Heart right ventricle (tissue), 16 donors: ENCODE measurements around the gene SFSWAP. TPM values are rescaled to one million over a fixed set of nuclear protein-coding genes. Genes with fewer than 3 reads are reported as not detected.

Experiments used
- ATAC-seq, 8 donors: fragments of 200-7000 bp; cut with Tn5 transposase; one replicate each; pipeline ENCODE4 v1.9.1; 2020; ENCODE audit warnings: mild to moderate bottlenecking in 8 of 8, moderate library complexity in 8 of 8, moderate number of reproducible peaks in 1 of 8
- DNase-seq, 2 donors: peaks; one replicate each; pipeline ENCODE4 v3.0.0-alpha.2; 2020
- H3K27ac ChIP-seq, 10 donors: fragments of 200-600 bp; sonication (generic) in 2 of 10; one replicate each; pipeline versions ENCODE4 v1.5.0 to v1.8.0; 2020 to 2022; ENCODE audit warnings: mild to moderate bottlenecking in 3 of 10
- H3K27me3 ChIP-seq, 7 donors: fragments of 200-600 bp; one replicate each; pipeline ENCODE4 v1.8.0; 2021 to 2022; ENCODE audit warnings: mild to moderate bottlenecking in 2 of 7
- H3K36me3 ChIP-seq, 9 donors: fragments of 200-600 bp; sonication (generic) in 1 of 9; one replicate each; pipeline versions ENCODE4 v1.5.0 to v1.8.0; 2020 to 2022; ENCODE audit warnings: mild to moderate bottlenecking in 2 of 9
- H3K4me1 ChIP-seq, 9 donors: fragments of 200-600 bp; sonication (generic) in 1 of 9; one replicate each; pipeline versions ENCODE4 v1.5.0 to v1.8.0; 2020 to 2022; ENCODE audit warnings: mild to moderate bottlenecking in 4 of 9
- H3K4me3 ChIP-seq, 10 donors: fragments of 200-600 bp; sonication (generic) in 2 of 10; one replicate each; pipeline versions ENCODE4 v1.5.0 to v1.8.0; 2020 to 2022; ENCODE audit warnings: mild to moderate bottlenecking in 7 of 10, moderate library complexity in 2 of 10
- H3K9me3 ChIP-seq, 11 donors: fragments of 200-600 bp in 10 of 11; sonication (generic) in 2 of 11; one replicate each; pipeline versions ENCODE4 v1.5.0 to v1.8.0; 2013 to 2022; ENCODE audit warnings: mild to moderate bottlenecking in 2 of 11, control low read depth in 1 of 11, moderate library complexity in 1 of 11
- WGBS, 2 donors: extraction: QIAGEN DNeasy Blood & Tissue Kit; methylation state at CpG; one replicate each; pipeline ENCODE4 v1.1.7; 2013; ENCODE audit warnings: inconsistent platforms in 1 of 2; 5-methylcytosine and 5-hydroxymethylcytosine counted together
- intact Hi-C, 10 donors: fragments of 100-400 bp; cut with DNase I; formaldehyde crosslinking; loops; one replicate each; pipeline versions ENCODE4 v1.11.1 to v1.14.2; 2022
- polyA plus RNA-seq, 2 donors: library from polyadenylated mRNA; stranded (reverse); fragments of 200-250 nt; gene quantifications; one replicate each; pipeline ENCODE4 v1.2.3, GENCODE V29; 2013
- total RNA-seq, 10 donors: library from RNA; stranded (reverse); fragmentation: NEBNext Ultra II Directional in 3 of 10; extraction: Animal tissue kit (Norgen Biotek cat#: 25700) in 3 of 10; gene quantifications; one replicate each; pipeline versions ENCODE4 v1.2.1 to v1.2.4, GENCODE V29; 2021 to 2023
- TF ChIP-seq, protein P1 (sequence below), 9 donors: fragments of 200-600 bp; sonication (generic) in 2 of 9; IDR thresholded peaks; one replicate each; pipeline versions ENCODE4 v1.5.0 to v1.8.0; 2021 to 2022; ENCODE audit warnings: antibody characterized with exemption in 9 of 9, mild to moderate bottlenecking in 5 of 9, moderate library complexity in 1 of 9
- donor health status: Arrhythmogenic right ventricular cardiomyopathy.
- donor health status: ischemic (EF 13 %, LVEDD 7.1; RV severe dilation, severe dysfunction).
- donor health status: healthy with polysubstance abuse.
- donor health status: DM: no; HTN: yes; CAD: no.
- donor health status: DM: no; HTN: no; CAD: no.
- donor health status: ischemic (EF 25% LVEDD 6.9; RV normal size, moderate dysfunction).
- donor health status: ischemic (EF 25% LVEDD 5.7; RV mildly dilated, moderate dysfunction).
- donor health status: healthy.
- donor health status: DM: yes; HTN: yes; CAD: no.
- donor health status: Ischemic cardiomyopathy.
- donor health status: ischemic (EF 35%, LVEDD 5.7; RV mildly dilated, moderate dysfunction).
- donor health status: nonischemic (EF 11% LVEDD 7.7; RV severe dilation, severe dysfunction).
- donor health status: DM: yes; HTN: yes; CAD: no.
- donor health status: PGD.
- donor health status: ischemic (EF 29% LVEDD 5.4; RV normal size, mild dysfunction).
- donor health status: nonischemic (EF 23%, LVEDD 6.1; RV moderate dilation, normal function).

Gene SFSWAP
- total and polyA plus RNA-seq, 12 donors: 14.5 to 34.1 (median 19.6) TPM

GRCh38 chr12:131779027-131779426, 68.1 kb downstream of the SFSWAP start:
- H3K27ac ChIP-seq: no peak overlapping the region
- 97 to 99% methylated on average over 23 of the region's 23 CpGs for WGBS, 2 donors
- H3K9me3 ChIP-seq: no peaks in the 10 kb centered on the region
- H3K27me3 ChIP-seq: no peaks in the 10 kb centered on the region
- TF ChIP-seq, protein P1, sequence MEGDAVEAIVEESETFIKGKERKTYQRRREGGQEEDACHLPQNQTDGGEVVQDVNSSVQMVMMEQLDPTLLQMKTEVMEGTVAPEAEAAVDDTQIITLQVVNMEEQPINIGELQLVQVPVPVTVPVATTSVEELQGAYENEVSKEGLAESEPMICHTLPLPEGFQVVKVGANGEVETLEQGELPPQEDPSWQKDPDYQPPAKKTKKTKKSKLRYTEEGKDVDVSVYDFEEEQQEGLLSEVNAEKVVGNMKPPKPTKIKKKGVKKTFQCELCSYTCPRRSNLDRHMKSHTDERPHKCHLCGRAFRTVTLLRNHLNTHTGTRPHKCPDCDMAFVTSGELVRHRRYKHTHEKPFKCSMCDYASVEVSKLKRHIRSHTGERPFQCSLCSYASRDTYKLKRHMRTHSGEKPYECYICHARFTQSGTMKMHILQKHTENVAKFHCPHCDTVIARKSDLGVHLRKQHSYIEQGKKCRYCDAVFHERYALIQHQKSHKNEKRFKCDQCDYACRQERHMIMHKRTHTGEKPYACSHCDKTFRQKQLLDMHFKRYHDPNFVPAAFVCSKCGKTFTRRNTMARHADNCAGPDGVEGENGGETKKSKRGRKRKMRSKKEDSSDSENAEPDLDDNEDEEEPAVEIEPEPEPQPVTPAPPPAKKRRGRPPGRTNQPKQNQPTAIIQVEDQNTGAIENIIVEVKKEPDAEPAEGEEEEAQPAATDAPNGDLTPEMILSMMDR (IDR thresholded peaks at IDR 0.05): no peak
- intact Hi-C loops: no loop called here
- H3K4me1 ChIP-seq: peaks cover 0 to 17% (median 5%) of the 10 kb centered on the region in 9 donors
- ATAC-seq (no peak), DNase-seq (no peak)
- no peak overlapping the region for H3K4me3 ChIP-seq
- peaks cover 0 to 91% (median 36%) of the 10 kb centered on the region in 9 donors for H3K36me3 ChIP-seq

GRCh38 chr12:131782061-131782460, 71.2 kb downstream of the SFSWAP start:
- H3K27ac ChIP-seq: no peak overlapping the region
- H3K4me3 ChIP-seq: no peak overlapping the region
- no peaks in the 10 kb centered on the region for H3K27me3 ChIP-seq
- intact Hi-C loops: no loop called here
- ATAC-seq: no peak
- H3K4me1 ChIP-seq: peaks cover 0 to 10% (median 0%) of the 10 kb centered on the region in 9 donors
- DNase-seq: no peak
- no peaks in the 10 kb centered on the region for H3K9me3 ChIP-seq
- 89 to 96% methylated on average over 2 of the region's 2 CpGs for WGBS, 2 donors
- TF ChIP-seq, protein P1 (IDR thresholded peaks at IDR 0.05): no peak
- peaks cover 0 to 92% (median 44%) of the 10 kb centered on the region in 9 donors for H3K36me3 ChIP-seq

DNA sequence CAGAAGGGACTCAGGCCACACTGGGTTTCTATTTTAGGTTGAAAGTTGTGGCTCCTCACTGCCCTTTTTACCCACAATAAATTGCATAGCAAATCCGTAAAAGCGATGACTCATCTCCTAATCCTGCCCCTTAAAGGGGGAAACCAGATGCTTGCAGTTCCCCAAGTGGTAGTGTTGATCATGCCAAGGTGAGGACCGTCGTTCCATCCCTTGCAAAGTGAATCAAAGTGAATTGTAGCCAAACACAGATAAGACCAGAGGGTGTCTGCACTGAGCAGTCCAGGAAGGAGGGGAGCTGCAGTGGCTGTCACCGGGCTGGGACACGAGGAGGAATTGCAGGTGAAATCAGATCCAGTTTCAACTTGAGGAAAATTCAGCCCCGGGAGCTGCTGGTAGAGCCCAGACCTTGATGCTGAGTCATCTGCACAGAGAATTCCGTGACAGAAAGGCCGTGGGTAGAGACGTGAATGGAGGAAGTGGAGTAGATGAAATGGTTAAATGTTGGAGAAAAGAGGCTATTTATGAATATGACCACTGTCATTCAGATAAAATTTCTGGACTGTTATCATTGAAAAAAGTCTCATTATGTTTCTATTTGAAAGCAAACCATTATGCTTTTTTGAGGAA, 73.1 kb downstream of the SFSWAP start:
- DNase-seq: no peak
- intact Hi-C loops: no loop called here
- TF ChIP-seq, protein P1 (IDR thresholded peaks at IDR 0.05): no peak
- Histone ChIP-seq H3K9me3 (no peaks in the 10 kb centered on the region), H3K27ac (no peak overlapping the region), H3K27me3 (no peaks in the 10 kb centered on the region), H3K4me1 (peaks cover 0 to 10% (median 0%) of the 10 kb centered on the region in 9 donors), H3K4me3 (no peak overlapping the region), H3K36me3 (peaks cover 0 to 95% (median 38%) of the 10 kb centered on the region in 9 donors)
- WGBS, 2 donors: 62 to 69% methylated on average over 10 of the region's 10 CpGs
- ATAC-seq: no peak

- DNase-seq (no peak), ATAC-seq (no peak)
- TF ChIP-seq, protein P1 (IDR thresholded peaks at IDR 0.05): no peak
- no peak overlapping the region for H3K4me3 ChIP-seq
- H3K4me1 ChIP-seq: peaks cover 0 to 10% (median 0%) of the 10 kb centered on the region in 9 donors
- intact Hi-C loops: no loop called here
- H3K36me3 ChIP-seq: peaks cover 0 to 95% (median 41%) of the 10 kb centered on the region in 9 donors
- no peak overlapping the region for H3K27ac ChIP-seq
- H3K9me3 ChIP-seq: no peaks in the 10 kb centered on the region
- WGBS, 2 donors: 83 to 84% methylated on average over 30 of the region's 30 CpGs
- no peaks in the 10 kb centered on the region for H3K27me3 ChIP-seq
Measured at GRCh38 chr12:131784909-131785762, 74.2 kb downstream of the SFSWAP start.
